Transverse colon (tissue), 4 donors: ENCODE results near the gene RIMOC1.

Experiments
- EP300 ChIP-seq: sonication (generic); formaldehyde crosslinking; IDR thresholded peaks from one replicate; pipeline ENCODE4 v1.6.1; 2017; ENCODE audit warnings: antibody characterized with exemption, low read depth
- POLR2AphosphoS5 ChIP-seq, 3 donors: sonication (generic); formaldehyde crosslinking; IDR thresholded peaks; one replicate each; pipeline ENCODE4 v1.6.1; 2016; ENCODE audit warnings: antibody characterized with exemption in 3 of 3
- TF ChIP-seq, protein P1 (sequence below), 5 experiments: fragments of 200-600 bp in 3 of 5; fragments of 450-650 bp in 2 of 5; sonication (generic) in 3 of 5; IDR thresholded peaks; 1 replicate in 2 of 5; 2 replicates in 3 of 5; pipeline ENCODE4 v1.5.1; 2016 to 2017; ENCODE audit warnings: antibody characterized with exemption in 5 of 5, inconsistent platforms in 3 of 5, mild to moderate bottlenecking in 2 of 5, moderate library complexity in 1 of 5

DNA sequence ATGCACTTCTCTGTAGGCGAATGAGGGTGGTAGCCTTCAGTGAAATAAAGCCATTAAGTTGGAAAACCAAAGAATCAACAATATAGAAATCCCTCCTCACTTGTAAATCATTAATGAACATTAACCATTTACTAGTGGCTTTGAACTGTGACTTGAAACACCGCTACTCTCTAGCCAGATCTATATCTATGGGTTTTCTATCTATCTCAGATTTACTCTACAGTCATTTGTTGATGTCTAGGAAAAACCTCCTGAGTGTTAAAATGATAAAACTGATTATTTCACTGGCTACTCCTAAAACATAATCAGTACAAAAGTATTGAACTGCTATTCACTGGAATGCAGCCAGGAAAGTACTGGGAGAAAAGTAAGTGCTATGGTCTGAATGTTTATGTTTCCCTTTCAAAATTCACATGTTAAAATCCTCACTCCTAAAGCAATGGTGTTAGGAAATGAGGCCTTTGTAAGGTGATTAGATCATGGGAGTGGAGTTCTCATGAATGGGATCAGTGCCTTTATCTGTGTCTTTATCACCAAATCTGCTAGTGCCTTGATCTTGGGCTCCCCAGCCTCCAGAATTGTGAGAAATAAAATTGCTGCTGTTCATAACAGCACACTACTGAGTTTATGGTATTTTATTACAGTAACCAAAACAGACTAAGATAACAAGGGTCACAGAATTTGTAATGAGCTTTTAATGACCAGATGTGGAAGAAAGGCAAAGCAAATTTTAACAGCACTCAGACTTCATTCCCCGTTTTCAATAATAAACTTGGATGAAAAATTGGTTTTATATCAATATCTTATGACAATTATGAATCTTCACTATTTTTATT is 25.3 kb upstream of the RIMOC1 start:
- TF ChIP-seq, protein P1, sequence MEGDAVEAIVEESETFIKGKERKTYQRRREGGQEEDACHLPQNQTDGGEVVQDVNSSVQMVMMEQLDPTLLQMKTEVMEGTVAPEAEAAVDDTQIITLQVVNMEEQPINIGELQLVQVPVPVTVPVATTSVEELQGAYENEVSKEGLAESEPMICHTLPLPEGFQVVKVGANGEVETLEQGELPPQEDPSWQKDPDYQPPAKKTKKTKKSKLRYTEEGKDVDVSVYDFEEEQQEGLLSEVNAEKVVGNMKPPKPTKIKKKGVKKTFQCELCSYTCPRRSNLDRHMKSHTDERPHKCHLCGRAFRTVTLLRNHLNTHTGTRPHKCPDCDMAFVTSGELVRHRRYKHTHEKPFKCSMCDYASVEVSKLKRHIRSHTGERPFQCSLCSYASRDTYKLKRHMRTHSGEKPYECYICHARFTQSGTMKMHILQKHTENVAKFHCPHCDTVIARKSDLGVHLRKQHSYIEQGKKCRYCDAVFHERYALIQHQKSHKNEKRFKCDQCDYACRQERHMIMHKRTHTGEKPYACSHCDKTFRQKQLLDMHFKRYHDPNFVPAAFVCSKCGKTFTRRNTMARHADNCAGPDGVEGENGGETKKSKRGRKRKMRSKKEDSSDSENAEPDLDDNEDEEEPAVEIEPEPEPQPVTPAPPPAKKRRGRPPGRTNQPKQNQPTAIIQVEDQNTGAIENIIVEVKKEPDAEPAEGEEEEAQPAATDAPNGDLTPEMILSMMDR (IDR thresholded peaks at IDR 0.05): no peak
- TF ChIP-seq POLR2AphosphoS5 (IDR thresholded peaks at IDR 0.05) (no peak), EP300 (no peak)
